GM21576 (cell line): ENCODE measurements around the gene NCAPD3.

Experiments
- ATAC-seq: cut with Tn5 transposase; IDR thresholded peaks from one replicate; pipeline ENCODE4 v1.9.1; 2021; ENCODE audit warnings: mild to moderate bottlenecking, moderate library complexity; ENCODE audit not compliant: unreplicated experiment

The NCAPD3 gene

GRCh38 chr11:134252346-134253187 lies 28.8 kb upstream of the NCAPD3 start:
- peak; percentile 23 for ATAC-seq

GRCh38 chr11:134250675-134251074 lies 26.9 kb upstream of the NCAPD3 start:
- ATAC-seq = no peak

- no peak for ATAC-seq
Measured at GRCh38 chr11:134250246-134250645, 26.5 kb upstream of the NCAPD3 start.

GRCh38 chr11:134248910-134249480 lies 25.2 kb upstream of the NCAPD3 start:
- ATAC-seq = no peak

GRCh38 chr11:134246678-134247077 lies 22.9 kb upstream of the NCAPD3 start:
- ATAC-seq = no peak

GRCh38 chr11:134246100-134246499 lies 22.3 kb upstream of the NCAPD3 start:
- ATAC-seq = no peak

- ATAC-seq = no peak
Measured at GRCh38 chr11:134245434-134245833, 21.7 kb upstream of the NCAPD3 start.

- ATAC-seq = peak; percentile 73
Measured at GRCh38 chr11:134244593-134244992, 20.8 kb upstream of the NCAPD3 start.

GRCh38 chr11:134243913-134244312 lies 20.1 kb upstream of the NCAPD3 start:
- no peak for ATAC-seq

GRCh38 chr11:134242376-134242775 lies 18.6 kb upstream of the NCAPD3 start:
- ATAC-seq = no peak

- no peak for ATAC-seq
Measured at GRCh38 chr11:134240592-134240991, 16.8 kb upstream of the NCAPD3 start.

- no peak for ATAC-seq
Measured at GRCh38 chr11:134238956-134239355, 15.2 kb upstream of the NCAPD3 start.

GRCh38 chr11:134237557-134237922 lies 13.8 kb upstream of the NCAPD3 start:
- no peak for ATAC-seq

GRCh38 chr11:134236834-134237556 lies 13.2 kb upstream of the NCAPD3 start:
- ATAC-seq = no peak

- no peak for ATAC-seq
Measured at GRCh38 chr11:134235399-134235798, 11.6 kb upstream of the NCAPD3 start.

- no peak for ATAC-seq
Measured at GRCh38 chr11:134233729-134234179, 10.0 kb upstream of the NCAPD3 start.

GRCh38 chr11:134231958-134232659 lies 8.3 kb upstream of the NCAPD3 start:
- no peak for ATAC-seq

- no peak for ATAC-seq
Measured at GRCh38 chr11:134230339-134230738, 6.6 kb upstream of the NCAPD3 start.

- ATAC-seq = no peak
Measured at GRCh38 chr11:134229126-134229790, 5.5 kb upstream of the NCAPD3 start.

- peak; percentile 50 for ATAC-seq
Measured at GRCh38 chr11:134228625-134229024, 4.9 kb upstream of the NCAPD3 start.
